AG09319 (cell line): ENCODE results near the gene ADPRHL1.

Source experiments
- DNase-seq: peaks from one replicate; pipeline ENCODE4 v3.0.0-alpha.2; 2010; ENCODE audit warnings: low read depth; ENCODE audit errors: extremely low read depth
- CTCF ChIP-seq: IDR thresholded peaks from 2 replicates; pipeline ENCODE4 v1.5.1; 2011; ENCODE audit warnings: low read depth, mild to moderate bottlenecking, inconsistent platforms, low read length, moderate library complexity

The ADPRHL1 gene

GRCh38 chr13:113407103-113407530 lies 46.2 kb downstream of the ADPRHL1 start:
- TF ChIP-seq CTCF: no peak
- DNase-seq: no peak

GRCh38 chr13:113406321-113407102 lies 46.8 kb downstream of the ADPRHL1 start:
- no peak for TF ChIP-seq CTCF

GRCh38 chr13:113405481-113406300 lies 47.6 kb downstream of the ADPRHL1 start:
- TF ChIP-seq CTCF: no peak
- no peak for DNase-seq

More at GRCh38 chr13:113406321-113407102, 46.8 kb downstream of the ADPRHL1 start:
- no peak for DNase-seq

GRCh38 chr13:113404723-113405471 lies 48.4 kb downstream of the ADPRHL1 start:
- no peak for TF ChIP-seq CTCF
- no peak for DNase-seq

GRCh38 chr13:113404366-113404722 lies 48.9 kb downstream of the ADPRHL1 start:
- TF ChIP-seq CTCF: no peak
- no peak for DNase-seq

GRCh38 chr13:113403255-113404104 lies 49.8 kb downstream of the ADPRHL1 start:
- no peak for DNase-seq
- no peak for TF ChIP-seq CTCF
